ENCODE results near the gene CALU.

DNA sequence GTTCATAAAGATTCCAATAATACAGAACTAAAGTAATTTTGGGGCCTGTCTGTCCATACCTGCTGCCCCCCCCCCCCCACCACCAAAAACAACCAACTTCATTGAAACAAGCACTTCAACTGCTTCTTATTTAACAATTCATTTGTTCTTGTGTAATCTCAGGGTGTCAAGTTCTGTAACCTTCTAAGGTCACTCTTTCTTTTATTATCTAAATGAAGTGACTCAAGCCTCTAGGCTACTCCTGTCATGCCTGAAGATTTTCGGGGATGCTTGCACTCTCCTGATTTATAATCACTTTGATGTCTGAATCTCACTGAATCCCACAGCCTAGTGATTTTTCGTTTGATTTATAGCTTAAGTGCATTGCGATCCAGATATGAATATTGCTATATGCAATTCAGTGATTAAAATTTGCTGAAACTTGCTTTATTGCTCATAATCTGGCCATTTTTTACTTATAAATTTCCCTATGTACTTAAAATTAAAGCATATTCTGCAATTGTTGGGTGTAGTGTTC lies 39.9 kb upstream of the CALU start:
- TF ChIP-seq, protein P1, sequence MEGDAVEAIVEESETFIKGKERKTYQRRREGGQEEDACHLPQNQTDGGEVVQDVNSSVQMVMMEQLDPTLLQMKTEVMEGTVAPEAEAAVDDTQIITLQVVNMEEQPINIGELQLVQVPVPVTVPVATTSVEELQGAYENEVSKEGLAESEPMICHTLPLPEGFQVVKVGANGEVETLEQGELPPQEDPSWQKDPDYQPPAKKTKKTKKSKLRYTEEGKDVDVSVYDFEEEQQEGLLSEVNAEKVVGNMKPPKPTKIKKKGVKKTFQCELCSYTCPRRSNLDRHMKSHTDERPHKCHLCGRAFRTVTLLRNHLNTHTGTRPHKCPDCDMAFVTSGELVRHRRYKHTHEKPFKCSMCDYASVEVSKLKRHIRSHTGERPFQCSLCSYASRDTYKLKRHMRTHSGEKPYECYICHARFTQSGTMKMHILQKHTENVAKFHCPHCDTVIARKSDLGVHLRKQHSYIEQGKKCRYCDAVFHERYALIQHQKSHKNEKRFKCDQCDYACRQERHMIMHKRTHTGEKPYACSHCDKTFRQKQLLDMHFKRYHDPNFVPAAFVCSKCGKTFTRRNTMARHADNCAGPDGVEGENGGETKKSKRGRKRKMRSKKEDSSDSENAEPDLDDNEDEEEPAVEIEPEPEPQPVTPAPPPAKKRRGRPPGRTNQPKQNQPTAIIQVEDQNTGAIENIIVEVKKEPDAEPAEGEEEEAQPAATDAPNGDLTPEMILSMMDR (IDR thresholded peaks at IDR 0.05): no peak
- no peak for TF ChIP-seq POLR2A (IDR thresholded peaks at IDR 0.05)

Measured in body of pancreas (tissue), 4 donors.